Measurements from ENCODE around the gene BLVRB. TPM values are rescaled to one million over a fixed set of nuclear protein-coding genes. Genes with fewer than 3 reads are reported as not detected.

BLVRB gene
- total and polyA plus RNA-seq, 4 donors: 135 to 413 (median 260) TPM

DNA sequence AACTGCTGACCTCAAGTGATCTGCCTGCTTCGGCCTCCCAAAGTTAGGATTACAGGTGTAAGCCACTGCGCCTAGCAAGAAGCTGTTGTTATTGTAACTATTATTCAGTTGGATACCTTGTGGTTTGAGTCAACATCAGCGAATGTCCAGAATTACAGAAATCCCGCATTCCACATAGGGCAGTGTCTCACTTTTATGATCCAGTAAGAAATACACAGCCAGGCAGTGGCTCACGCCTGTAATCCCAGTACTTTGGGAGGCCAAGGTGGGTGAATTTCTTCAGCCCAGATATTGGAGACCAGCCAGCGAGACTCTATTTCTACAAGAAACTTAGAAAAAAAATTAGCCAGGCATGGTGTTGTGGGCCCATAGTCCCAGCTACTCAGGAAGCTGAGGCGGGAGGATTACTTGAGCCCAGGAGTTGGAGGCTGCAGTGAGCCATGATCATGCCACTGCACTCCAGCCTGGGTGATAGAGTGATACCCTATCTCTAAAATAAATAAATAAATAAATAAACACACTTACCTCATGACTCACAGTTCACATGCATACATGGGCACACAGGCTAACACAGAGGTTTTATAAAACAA lies 45.1 kb upstream of the BLVRB start:
- Histone ChIP-seq H3K4me3 (no peak overlapping the region), H3K36me3 (ENCODE audit: control insufficient read depth in 4 of 4, insufficient read depth in 4 of 4, low read length in 4 of 4) (no peaks in the 10 kb centered on the region), H3K27ac (ENCODE audit: low read depth in 1 of 2, low read length in 1 of 2) (no peak overlapping the region), H3K4me1 (ENCODE audit: control insufficient read depth in 5 of 5, insufficient read depth in 5 of 5, low read length in 5 of 5) (peaks cover 0 to 10% (median 0%) of the 10 kb centered on the region in 5 donors), H3K27me3 (ENCODE audit: control insufficient read depth in 3 of 3, insufficient read depth in 3 of 3, low read length in 2 of 3) (peaks cover 8 to 43% (median 29%) of the 10 kb centered on the region in 3 donors), H3K9ac (ENCODE audit: insufficient read depth in 1 of 2, low read length in 2 of 2) (no peak overlapping the region), H3K9me3 (ENCODE audit: control insufficient read depth in 4 of 4, insufficient read depth in 3 of 4, low read length in 3 of 4) (peaks cover 0 to 3% (median 0%) of the 10 kb centered on the region in 4 donors)
- TF ChIP-seq, protein P1, sequence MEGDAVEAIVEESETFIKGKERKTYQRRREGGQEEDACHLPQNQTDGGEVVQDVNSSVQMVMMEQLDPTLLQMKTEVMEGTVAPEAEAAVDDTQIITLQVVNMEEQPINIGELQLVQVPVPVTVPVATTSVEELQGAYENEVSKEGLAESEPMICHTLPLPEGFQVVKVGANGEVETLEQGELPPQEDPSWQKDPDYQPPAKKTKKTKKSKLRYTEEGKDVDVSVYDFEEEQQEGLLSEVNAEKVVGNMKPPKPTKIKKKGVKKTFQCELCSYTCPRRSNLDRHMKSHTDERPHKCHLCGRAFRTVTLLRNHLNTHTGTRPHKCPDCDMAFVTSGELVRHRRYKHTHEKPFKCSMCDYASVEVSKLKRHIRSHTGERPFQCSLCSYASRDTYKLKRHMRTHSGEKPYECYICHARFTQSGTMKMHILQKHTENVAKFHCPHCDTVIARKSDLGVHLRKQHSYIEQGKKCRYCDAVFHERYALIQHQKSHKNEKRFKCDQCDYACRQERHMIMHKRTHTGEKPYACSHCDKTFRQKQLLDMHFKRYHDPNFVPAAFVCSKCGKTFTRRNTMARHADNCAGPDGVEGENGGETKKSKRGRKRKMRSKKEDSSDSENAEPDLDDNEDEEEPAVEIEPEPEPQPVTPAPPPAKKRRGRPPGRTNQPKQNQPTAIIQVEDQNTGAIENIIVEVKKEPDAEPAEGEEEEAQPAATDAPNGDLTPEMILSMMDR (IDR thresholded peaks at IDR 0.05; ENCODE audit: control extremely low read depth, extremely low read depth): no peak
- ATAC-seq (ENCODE audit: insufficient read depth, low FRiP score): no peak
- no peak for DNase-seq
- WGBS, 2 donors: 85 to 89% methylated on average over 7 of the region's 7 CpGs

DNA sequence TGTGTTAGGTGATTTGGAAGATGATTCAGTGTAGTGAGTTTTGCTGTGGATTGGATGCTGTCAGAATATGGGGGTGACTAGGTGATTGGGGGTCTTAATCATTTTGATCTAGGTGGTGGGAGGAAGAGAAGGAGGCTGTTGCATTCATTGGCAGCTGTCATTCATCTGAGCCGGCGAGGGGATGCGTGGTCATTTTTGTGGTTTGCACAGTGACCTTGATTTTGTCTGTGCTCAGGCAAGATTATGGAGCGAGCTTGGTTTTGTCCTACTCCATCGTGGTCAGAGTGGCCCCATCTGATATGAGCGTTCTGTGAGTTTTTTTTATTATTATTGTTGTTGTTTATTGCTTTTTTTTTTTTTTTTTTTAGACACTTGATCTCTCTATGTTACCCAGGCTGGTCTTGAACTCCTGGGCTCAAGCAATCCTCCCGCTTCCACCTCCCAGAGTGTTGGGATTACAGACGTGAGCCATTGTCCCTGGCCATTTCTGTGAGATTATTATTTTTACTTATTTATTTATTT lies 43.3 kb upstream of the BLVRB start:
- H3K4me3 ChIP-seq: no peak overlapping the region
- TF ChIP-seq, protein P1 (IDR thresholded peaks at IDR 0.05; ENCODE audit: control extremely low read depth, extremely low read depth): no peak
- peaks cover 4 to 27% (median 19%) of the 10 kb centered on the region in 3 donors for H3K27me3 ChIP-seq (ENCODE audit: control insufficient read depth in 3 of 3, insufficient read depth in 3 of 3, low read length in 2 of 3)
- H3K9ac ChIP-seq (ENCODE audit: insufficient read depth in 1 of 2, low read length in 2 of 2): no peak overlapping the region
- peaks cover 0 to 10% (median 0%) of the 10 kb centered on the region in 5 donors for H3K4me1 ChIP-seq (ENCODE audit: control insufficient read depth in 5 of 5, insufficient read depth in 5 of 5, low read length in 5 of 5)
- no peak overlapping the region for H3K27ac ChIP-seq (ENCODE audit: low read depth in 1 of 2, low read length in 1 of 2)
- no peaks in the 10 kb centered on the region for H3K36me3 ChIP-seq (ENCODE audit: control insufficient read depth in 4 of 4, insufficient read depth in 4 of 4, low read length in 4 of 4)
- DNase-seq: no peak
- peaks cover 0 to 3% (median 0%) of the 10 kb centered on the region in 4 donors for H3K9me3 ChIP-seq (ENCODE audit: control insufficient read depth in 4 of 4, insufficient read depth in 3 of 4, low read length in 3 of 4)
- ATAC-seq (ENCODE audit: insufficient read depth, low FRiP score): no peak
- WGBS, 2 donors: 78 to 81% methylated on average over 8 of the region's 8 CpGs

DNA sequence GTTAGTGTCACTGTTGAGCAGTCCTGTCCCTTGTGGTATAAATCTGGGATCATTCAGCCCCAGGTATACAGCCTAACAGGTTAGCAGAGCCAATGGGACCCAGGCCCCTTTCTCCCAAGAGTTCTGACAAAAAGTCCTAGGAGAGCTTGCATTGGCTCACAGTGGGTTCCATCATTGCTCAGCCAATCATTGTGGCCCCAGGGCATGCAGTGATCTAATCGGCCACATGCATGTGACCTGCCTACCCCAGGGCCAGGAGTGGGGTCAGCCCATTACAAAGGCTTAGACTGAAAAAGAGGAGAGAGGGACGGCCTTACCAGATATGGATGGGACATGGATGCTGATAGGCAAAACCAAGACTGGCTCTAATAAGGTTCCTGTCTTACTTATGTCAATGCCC lies 42.3 kb upstream of the BLVRB start:
- Histone ChIP-seq H3K4me3 (no peak overlapping the region), H3K36me3 (ENCODE audit: control insufficient read depth in 4 of 4, insufficient read depth in 4 of 4, low read length in 4 of 4) (no peaks in the 10 kb centered on the region), H3K4me1 (ENCODE audit: control insufficient read depth in 5 of 5, insufficient read depth in 5 of 5, low read length in 5 of 5) (peaks cover 0 to 7% (median 0%) of the 10 kb centered on the region in 5 donors), H3K27ac (ENCODE audit: low read depth in 1 of 2, low read length in 1 of 2) (no peak overlapping the region), H3K9ac (ENCODE audit: insufficient read depth in 1 of 2, low read length in 2 of 2) (no peak overlapping the region), H3K9me3 (ENCODE audit: control insufficient read depth in 4 of 4, insufficient read depth in 3 of 4, low read length in 3 of 4) (no peaks in the 10 kb centered on the region), H3K27me3 (ENCODE audit: control insufficient read depth in 3 of 3, insufficient read depth in 3 of 3, low read length in 2 of 3) (peaks cover 0 to 20% (median 12%) of the 10 kb centered on the region in 3 donors)
- DNase-seq: no peak
- TF ChIP-seq, protein P1 (IDR thresholded peaks at IDR 0.05; ENCODE audit: control extremely low read depth, extremely low read depth): no peak
- ATAC-seq (ENCODE audit: insufficient read depth, low FRiP score): no peak
- WGBS, 2 donors: 60 to 78% methylated on average over 2 of the region's 2 CpGs
